Measurements from ENCODE around the gene STK35. TPM values are rescaled to one million over a fixed set of nuclear protein-coding genes. Genes with fewer than 3 reads are reported as not detected.

STK35 gene
- total RNA-seq = 10.9 and 11.6 TPM in 2 replicates

DNA sequence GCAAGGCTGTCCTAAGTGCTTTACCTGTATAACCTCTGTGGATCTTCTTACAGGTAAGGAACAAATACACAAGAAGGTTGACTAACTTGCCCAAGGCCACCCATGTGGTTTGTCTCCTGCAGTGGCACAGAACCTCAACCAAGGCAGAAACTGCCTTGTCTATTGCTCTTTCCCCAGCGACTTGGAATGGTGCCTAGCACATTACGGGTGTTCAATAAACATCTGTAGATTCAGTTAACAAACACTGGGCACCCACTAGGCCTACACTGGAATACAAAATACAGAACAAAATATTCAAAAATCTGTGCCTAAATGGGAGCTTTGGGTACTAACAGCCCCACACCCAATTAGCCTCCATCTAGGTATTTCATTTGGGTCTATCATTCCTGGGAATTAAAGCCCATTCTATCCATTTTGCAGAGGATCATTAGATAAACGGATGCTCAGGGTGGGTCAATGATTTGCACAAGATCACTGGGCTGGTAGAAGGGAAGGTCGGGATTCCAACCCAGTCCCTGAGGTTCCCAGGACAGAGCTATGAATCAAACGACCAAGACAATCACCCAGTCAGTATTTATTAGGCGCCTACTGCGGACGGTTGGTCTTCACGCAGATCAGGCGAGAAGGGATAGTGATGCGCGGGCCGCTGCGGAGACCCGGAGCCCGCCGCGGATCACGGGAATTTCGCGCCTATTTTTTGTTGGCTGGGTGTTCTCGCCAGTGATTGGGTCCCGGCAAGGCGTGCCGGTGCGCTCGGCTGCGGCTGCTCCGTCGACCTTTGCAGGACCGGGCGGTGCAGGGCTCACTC lies at the start of gene STK35:
Gene STK35 (plus strand): TSS at position 771 of the 808 bp plus-strand sequence. CDS start 55 bp downstream, outside the sequence.

Other genes starting within 250 kb of the STK35 start
- 5.8 and 6.3 TPM in 2 replicates for gene SIRPA, start 206.4 kb upstream of the STK35 start, total RNA-seq
- under 0.01 TPM in 1 of 2 replicates, not detected in the other for gene PDYN, start 107.8 kb upstream of the STK35 start, total RNA-seq
- gene TGM3, start 194.2 kb downstream of the STK35 start, total RNA-seq = not detected in 2 replicates

All from aortic smooth muscle cell (primary cell).